ENCODE measurements around the gene PF4V1.

PF4V1 gene

DNA sequence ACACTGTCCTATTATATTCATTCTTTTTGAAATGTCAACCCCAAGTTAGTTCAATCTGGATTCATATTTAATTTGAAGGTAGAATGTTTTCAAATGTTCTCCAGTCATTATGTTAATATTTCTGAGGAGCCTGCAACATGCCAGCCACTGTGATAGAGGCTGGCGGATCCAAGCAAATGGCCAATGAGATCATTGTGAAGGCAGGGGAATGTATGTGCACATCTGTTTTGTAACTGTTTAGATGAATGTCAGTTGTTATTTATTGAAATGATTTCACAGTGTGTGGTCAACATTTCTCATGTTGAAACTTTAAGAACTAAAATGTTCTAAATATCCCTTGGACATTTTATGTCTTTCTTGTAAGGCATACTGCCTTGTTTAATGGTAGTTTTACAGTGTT is 17.7 kb downstream of the PF4V1 start:
- DNase-seq = no peak
- Histone ChIP-seq H2AFZ (ENCODE audit: low read depth, low read length) (no peak overlapping the region), H3K79me2 (ENCODE audit: insufficient read depth, low read length) (no peaks in the 10 kb centered on the region), H3K4me2 (ENCODE audit: insufficient read depth, low read length) (no peak overlapping the region), H3K4me1 (ENCODE audit: insufficient read depth, low read length) (peaks cover 3% of the 10 kb centered on the region), H3K9ac (ENCODE audit: low read depth, low read length) (no peak overlapping the region), H4K20me1 (ENCODE audit: insufficient read depth, low read length) (no peaks in the 10 kb centered on the region), H3K4me3 (ENCODE audit: low read depth in 1 of 2, low read length in 2 of 2) (no peak overlapping the region), H3K27ac (ENCODE audit: low read length) (no peak overlapping the region), H3K36me3 (ENCODE audit: insufficient read depth, low read length) (no peaks in the 10 kb centered on the region), H3K9me3 (ENCODE audit: insufficient read depth, low read length, severe bottlenecking) (no peaks in the 10 kb centered on the region), H3K27me3 (ENCODE audit: insufficient read depth, low read length, poor library complexity) (no peaks in the 10 kb centered on the region)
- no peak for TF ChIP-seq EZH2 (IDR thresholded peaks at IDR 0.05; ENCODE audit: borderline replicate concordance, low read depth, low read length, severe bottlenecking)
- TF ChIP-seq, protein P1, sequence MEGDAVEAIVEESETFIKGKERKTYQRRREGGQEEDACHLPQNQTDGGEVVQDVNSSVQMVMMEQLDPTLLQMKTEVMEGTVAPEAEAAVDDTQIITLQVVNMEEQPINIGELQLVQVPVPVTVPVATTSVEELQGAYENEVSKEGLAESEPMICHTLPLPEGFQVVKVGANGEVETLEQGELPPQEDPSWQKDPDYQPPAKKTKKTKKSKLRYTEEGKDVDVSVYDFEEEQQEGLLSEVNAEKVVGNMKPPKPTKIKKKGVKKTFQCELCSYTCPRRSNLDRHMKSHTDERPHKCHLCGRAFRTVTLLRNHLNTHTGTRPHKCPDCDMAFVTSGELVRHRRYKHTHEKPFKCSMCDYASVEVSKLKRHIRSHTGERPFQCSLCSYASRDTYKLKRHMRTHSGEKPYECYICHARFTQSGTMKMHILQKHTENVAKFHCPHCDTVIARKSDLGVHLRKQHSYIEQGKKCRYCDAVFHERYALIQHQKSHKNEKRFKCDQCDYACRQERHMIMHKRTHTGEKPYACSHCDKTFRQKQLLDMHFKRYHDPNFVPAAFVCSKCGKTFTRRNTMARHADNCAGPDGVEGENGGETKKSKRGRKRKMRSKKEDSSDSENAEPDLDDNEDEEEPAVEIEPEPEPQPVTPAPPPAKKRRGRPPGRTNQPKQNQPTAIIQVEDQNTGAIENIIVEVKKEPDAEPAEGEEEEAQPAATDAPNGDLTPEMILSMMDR (IDR thresholded peaks at IDR 0.05; ENCODE audit: borderline replicate concordance, extremely low read depth, low read length, poor library complexity, severe bottlenecking) = no peak
- no peak for ATAC-seq (ENCODE audit: insufficient read depth, low read depth)

DNA sequence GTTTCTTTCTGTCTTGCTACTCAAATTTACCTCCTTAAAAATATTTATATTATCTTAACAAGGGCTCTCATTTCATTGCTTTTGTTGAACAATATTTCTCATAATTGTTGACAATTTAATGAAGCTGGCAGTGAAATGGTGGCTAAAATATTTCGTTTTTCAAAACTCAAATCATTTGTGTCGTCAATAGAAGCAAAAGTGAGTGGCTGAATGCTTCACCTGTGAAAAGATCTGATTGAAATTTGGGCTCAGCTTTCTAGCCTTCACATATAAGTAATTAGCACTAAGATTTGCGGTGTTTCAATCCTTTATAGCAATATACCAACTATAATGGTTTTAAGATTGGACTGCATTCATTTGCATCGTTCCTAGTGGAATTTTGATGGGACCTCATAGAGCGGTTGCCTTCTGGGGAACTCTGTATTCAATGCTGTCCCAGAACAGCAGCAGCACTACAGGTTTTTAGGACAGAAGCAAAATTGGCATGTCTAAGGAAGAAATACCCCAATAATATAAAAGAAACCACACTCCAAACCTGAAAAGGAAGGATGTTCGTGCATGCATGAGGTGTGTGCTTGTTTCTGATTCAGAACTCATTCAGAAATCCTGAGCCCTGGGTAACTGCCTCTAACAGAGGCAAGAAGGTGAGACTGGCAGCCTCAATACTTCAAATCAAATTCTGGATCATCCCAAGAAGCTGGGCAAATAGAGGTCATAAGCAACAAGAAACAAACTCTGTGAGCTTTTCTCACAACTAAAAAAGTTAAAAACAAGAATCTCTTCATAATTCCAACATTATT is 18.6 kb downstream of the PF4V1 start:
- no peak overlapping the region for H3K27ac ChIP-seq (ENCODE audit: low read length)
- ATAC-seq (ENCODE audit: insufficient read depth, low read depth) = no peak
- no peak overlapping the region for H2AFZ ChIP-seq (ENCODE audit: low read depth, low read length)
- H3K27me3 ChIP-seq (ENCODE audit: insufficient read depth, low read length, poor library complexity) = no peaks in the 10 kb centered on the region
- H3K9ac ChIP-seq (ENCODE audit: low read depth, low read length) = no peak overlapping the region
- H3K4me3 ChIP-seq (ENCODE audit: low read depth in 1 of 2, low read length in 2 of 2) = no peak overlapping the region
- no peaks in the 10 kb centered on the region for H3K36me3 ChIP-seq (ENCODE audit: insufficient read depth, low read length)
- no peak overlapping the region for H3K4me2 ChIP-seq (ENCODE audit: insufficient read depth, low read length)
- no peaks in the 10 kb centered on the region for H3K79me2 ChIP-seq (ENCODE audit: insufficient read depth, low read length)
- TF ChIP-seq, protein P1 (IDR thresholded peaks at IDR 0.05; ENCODE audit: borderline replicate concordance, extremely low read depth, low read length, poor library complexity, severe bottlenecking) = no peak
- TF ChIP-seq EZH2 (IDR thresholded peaks at IDR 0.05; ENCODE audit: borderline replicate concordance, low read depth, low read length, severe bottlenecking) = no peak
- no peak for DNase-seq
- peaks cover 3% of the 10 kb centered on the region for H3K4me1 ChIP-seq (ENCODE audit: insufficient read depth, low read length)
- no peaks in the 10 kb centered on the region for H3K9me3 ChIP-seq (ENCODE audit: insufficient read depth, low read length, severe bottlenecking)
- no peaks in the 10 kb centered on the region for H4K20me1 ChIP-seq (ENCODE audit: insufficient read depth, low read length)

DNA sequence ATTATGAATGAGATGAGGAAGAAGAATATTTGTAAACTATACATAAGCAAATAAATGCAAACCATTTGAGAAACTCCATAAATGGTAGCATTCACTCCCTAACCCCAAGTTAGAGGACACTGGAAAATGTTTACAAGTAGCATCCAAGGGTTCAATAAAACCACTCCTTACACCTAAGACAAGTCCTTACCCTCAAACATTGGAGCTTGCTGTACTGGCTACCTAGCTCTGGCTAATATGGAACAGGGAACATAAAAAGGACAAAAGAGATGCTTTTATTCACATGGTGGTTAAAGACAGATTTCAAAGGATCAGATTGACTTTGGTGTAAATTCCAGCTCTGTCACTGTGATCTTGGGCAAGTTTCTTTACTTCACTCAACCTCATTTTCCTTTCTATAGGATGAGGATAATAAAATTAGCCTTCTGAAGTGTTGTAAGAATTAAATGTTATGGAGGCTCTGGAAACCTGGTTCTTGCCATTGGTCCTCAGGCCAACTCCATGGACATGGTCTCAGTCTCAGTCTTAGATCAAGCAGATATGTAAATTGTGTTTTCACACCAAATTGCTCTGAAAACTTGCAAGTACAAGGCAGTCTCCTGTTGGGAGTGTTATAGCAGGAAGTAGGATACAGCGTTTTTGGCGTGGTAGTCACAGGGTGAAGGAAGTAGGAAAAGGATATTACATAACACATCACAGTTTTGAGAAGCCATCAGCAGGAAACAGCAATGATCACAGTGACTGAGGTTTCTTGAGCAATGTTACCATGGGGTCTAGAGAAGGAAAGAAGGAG is 19.4 kb downstream of the PF4V1 start:
- DNase-seq (no peak), ATAC-seq (ENCODE audit: insufficient read depth, low read depth) (0 out of 3 replicates have a peak, but pooled peaks have one; percentile 19)
- TF ChIP-seq, protein P1 (IDR thresholded peaks at IDR 0.05; ENCODE audit: borderline replicate concordance, extremely low read depth, low read length, poor library complexity, severe bottlenecking) = no peak
- TF ChIP-seq EZH2 (IDR thresholded peaks at IDR 0.05; ENCODE audit: borderline replicate concordance, low read depth, low read length, severe bottlenecking) = no peak
- H3K36me3 ChIP-seq (ENCODE audit: insufficient read depth, low read length) = no peaks in the 10 kb centered on the region
- H3K4me2 ChIP-seq (ENCODE audit: insufficient read depth, low read length) = no peak overlapping the region
- no peaks in the 10 kb centered on the region for H3K9me3 ChIP-seq (ENCODE audit: insufficient read depth, low read length, severe bottlenecking)
- H2AFZ ChIP-seq (ENCODE audit: low read depth, low read length) = no peak overlapping the region
- no peak overlapping the region for H3K9ac ChIP-seq (ENCODE audit: low read depth, low read length)
- no peak overlapping the region for H3K27ac ChIP-seq (ENCODE audit: low read length)
- no peak overlapping the region for H3K4me3 ChIP-seq (ENCODE audit: low read depth in 1 of 2, low read length in 2 of 2)
- H3K4me1 ChIP-seq (ENCODE audit: insufficient read depth, low read length) = peaks cover 3% of the 10 kb centered on the region
- H4K20me1 ChIP-seq (ENCODE audit: insufficient read depth, low read length) = no peaks in the 10 kb centered on the region
- H3K27me3 ChIP-seq (ENCODE audit: insufficient read depth, low read length, poor library complexity) = no peaks in the 10 kb centered on the region
- H3K79me2 ChIP-seq (ENCODE audit: insufficient read depth, low read length) = no peaks in the 10 kb centered on the region
